Neural cell (in vitro differentiated cells): ENCODE data around the gene LDB3.

ENCODE experiments used
- CTCF ChIP-seq: fragments of 450-650 bp; IDR thresholded peaks from 2 replicates; pipeline ENCODE4 v1.5.1; 2014; ENCODE audit warnings: antibody characterized with exemption, mild to moderate bottlenecking, moderate library complexity; ENCODE audit not compliant: poor library complexity, severe bottlenecking
- EP300 ChIP-seq: fragments of 450-650 bp; conservative IDR thresholded peaks from 2 replicates; pipeline ENCODE4 v1.6.1; 2014; ENCODE audit warnings: antibody characterized with exemption, mild to moderate bottlenecking, moderate library complexity; ENCODE audit not compliant: poor library complexity, severe bottlenecking
- EZH2 ChIP-seq: fragments of 200-600, 300-800 bp; shearing (Covaris generic), sonication (generic); IDR thresholded peaks from 2 replicates; pipeline ENCODE4 v1.6.1; 2014; ENCODE audit warnings: antibody characterized with exemption, low read length, borderline replicate concordance, mild to moderate bottlenecking; ENCODE audit not compliant: insufficient read depth, poor library complexity, severe bottlenecking
- POLR2AphosphoS5 ChIP-seq: IDR thresholded peaks from 2 replicates; pipeline ENCODE4 v1.6.1; 2012
- RAD21 ChIP-seq: fragments of 450-650 bp; conservative IDR thresholded peaks from 2 replicates; pipeline ENCODE4 v1.6.1; 2014; ENCODE audit warnings: antibody characterized with exemption, mild to moderate bottlenecking, moderate library complexity
- TAF1 ChIP-seq: IDR thresholded peaks from 2 replicates; pipeline ENCODE4 v1.6.1; 2012; ENCODE audit warnings: low read depth
- TF ChIP-seq, protein P1 (sequence below): IDR thresholded peaks from 2 replicates; pipeline ENCODE4 v1.6.1; 2012; ENCODE audit warnings: borderline replicate concordance

DNA sequence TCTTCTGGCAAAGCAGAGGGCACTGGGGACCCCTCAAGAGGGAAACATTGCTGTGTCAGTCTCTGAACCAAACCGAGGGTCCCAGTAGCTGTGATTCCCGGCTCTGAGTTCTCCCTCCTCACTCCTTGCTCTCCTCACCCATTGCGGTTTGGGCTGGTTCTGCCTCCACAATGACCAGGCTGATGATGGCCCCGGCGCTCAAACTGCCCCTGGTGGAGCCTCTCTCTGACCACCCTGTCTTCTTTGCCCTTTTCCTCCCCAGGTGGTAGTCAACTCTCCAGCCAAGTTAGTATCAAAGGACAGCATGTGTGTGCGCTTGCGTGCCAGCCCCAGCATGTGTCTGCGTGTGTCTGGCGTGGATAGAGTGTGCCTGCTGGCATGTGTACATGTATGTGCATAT is 17.1 kb downstream of the LDB3 start:
- TF ChIP-seq CTCF (no peak), TAF1 (no peak), POLR2AphosphoS5 (no peak), EZH2 (no peak), EP300 (no peak), RAD21 (no peak)
- TF ChIP-seq, protein P1, sequence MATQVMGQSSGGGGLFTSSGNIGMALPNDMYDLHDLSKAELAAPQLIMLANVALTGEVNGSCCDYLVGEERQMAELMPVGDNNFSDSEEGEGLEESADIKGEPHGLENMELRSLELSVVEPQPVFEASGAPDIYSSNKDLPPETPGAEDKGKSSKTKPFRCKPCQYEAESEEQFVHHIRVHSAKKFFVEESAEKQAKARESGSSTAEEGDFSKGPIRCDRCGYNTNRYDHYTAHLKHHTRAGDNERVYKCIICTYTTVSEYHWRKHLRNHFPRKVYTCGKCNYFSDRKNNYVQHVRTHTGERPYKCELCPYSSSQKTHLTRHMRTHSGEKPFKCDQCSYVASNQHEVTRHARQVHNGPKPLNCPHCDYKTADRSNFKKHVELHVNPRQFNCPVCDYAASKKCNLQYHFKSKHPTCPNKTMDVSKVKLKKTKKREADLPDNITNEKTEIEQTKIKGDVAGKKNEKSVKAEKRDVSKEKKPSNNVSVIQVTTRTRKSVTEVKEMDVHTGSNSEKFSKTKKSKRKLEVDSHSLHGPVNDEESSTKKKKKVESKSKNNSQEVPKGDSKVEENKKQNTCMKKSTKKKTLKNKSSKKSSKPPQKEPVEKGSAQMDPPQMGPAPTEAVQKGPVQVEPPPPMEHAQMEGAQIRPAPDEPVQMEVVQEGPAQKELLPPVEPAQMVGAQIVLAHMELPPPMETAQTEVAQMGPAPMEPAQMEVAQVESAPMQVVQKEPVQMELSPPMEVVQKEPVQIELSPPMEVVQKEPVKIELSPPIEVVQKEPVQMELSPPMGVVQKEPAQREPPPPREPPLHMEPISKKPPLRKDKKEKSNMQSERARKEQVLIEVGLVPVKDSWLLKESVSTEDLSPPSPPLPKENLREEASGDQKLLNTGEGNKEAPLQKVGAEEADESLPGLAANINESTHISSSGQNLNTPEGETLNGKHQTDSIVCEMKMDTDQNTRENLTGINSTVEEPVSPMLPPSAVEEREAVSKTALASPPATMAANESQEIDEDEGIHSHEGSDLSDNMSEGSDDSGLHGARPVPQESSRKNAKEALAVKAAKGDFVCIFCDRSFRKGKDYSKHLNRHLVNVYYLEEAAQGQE = no peak
